Measurements from ENCODE around the gene RB1. TPM values are rescaled to one million over a fixed set of nuclear protein-coding genes. Genes with fewer than 3 reads are reported as not detected.

RB1 gene
- total and polyA plus RNA-seq, 2 experiments from 2014 or later: 19.5 to 22.3 TPM

- peaks cover 3% of the 10 kb centered on the region; the same call in 1 of the 3 replicates for H3K9me3 Mint-ChIP-seq
- H3F3A ChIP-seq (replicated peaks; ENCODE audit: low read depth): 0 out of 2 replicates have a peak, but pooled peaks cover 3% of the 10 kb centered on the region
- ATAC-seq: no peak
- H3K36me3 Mint-ChIP-seq (ENCODE audit: low read depth): no peaks in the 10 kb centered on the region
- 0 out of 2 replicates have a peak, but pooled peaks cover 6% of the 10 kb centered on the region for H3K9me2 ChIP-seq (ENCODE audit: insufficient read depth)
- TF ChIP-seq EZH2 (IDR thresholded peaks at IDR 0.05; ENCODE audit: low read depth, unreplicated experiment) (no peak), REST (IDR thresholded peaks at IDR 0.05; ENCODE audit: unreplicated experiment) (no peak), ETS1 (IDR thresholded peaks at IDR 0.05) (no peak), STAT1 (IDR thresholded peaks at IDR 0.05; ENCODE audit: unreplicated experiment) (no peak), JUNB (IDR thresholded peaks at IDR 0.05; ENCODE audit: unreplicated experiment) (no peak), ZNF114 (CRISPR knock-in tag; IDR thresholded peaks at IDR 0.05) (no peak), CTCF (conservative IDR thresholded peaks at IDR 0.05; ENCODE audit: low read depth in 2 of 2) (no peak), NANOG (IDR thresholded peaks at IDR 0.05; ENCODE audit: borderline replicate concordance) (no peak), CREB1 (CRISPR knock-in tag; IDR thresholded peaks at IDR 0.05; ENCODE audit: low read depth) (no peak), ZNF331 (CRISPR knock-in tag; IDR thresholded peaks at IDR 0.05; ENCODE audit: low read depth) (no peak), ZNF462 (CRISPR knock-in tag; IDR thresholded peaks at IDR 0.05) (no peak), POLR2AphosphoS5 (IDR thresholded peaks at IDR 0.05; ENCODE audit: low read depth) (no peak), EZH2phosphoT487 (IDR thresholded peaks at IDR 0.05; ENCODE audit: unreplicated experiment) (no peak)
- no peak overlapping the region for H2AFZ ChIP-seq
- H3K27ac Mint-ChIP-seq: no peak overlapping the region
- peaks cover 11% of the 10 kb centered on the region for H3K4me1 ChIP-seq (ENCODE audit: insufficient read depth)
- H3K79me2 ChIP-seq (replicated peaks; ENCODE audit: insufficient read depth): peaks cover 45% of the 10 kb centered on the region
- H3K27me3 ChIP-seq (ENCODE audit: insufficient read depth): no peaks in the 10 kb centered on the region
- H4K20me1 ChIP-seq (replicated peaks; ENCODE audit: insufficient read depth): no peaks in the 10 kb centered on the region
- H3K4me1 Mint-ChIP-seq: peaks cover 13% of the 10 kb centered on the region
- H3K36me3 ChIP-seq (ENCODE audit: insufficient read depth): no peaks in the 10 kb centered on the region
- peaks cover 6% of the 10 kb centered on the region for H3K27me3 Mint-ChIP-seq (ENCODE audit: insufficient read depth, low read depth, poor library complexity)
- no peak overlapping the region for H3K4me3 ChIP-seq
- no peak overlapping the region; the same call in 2 of the 3 replicates for H3K4me3 Mint-ChIP-seq
- no peak overlapping the region for H3K4me2 ChIP-seq
- H3K27ac ChIP-seq (ENCODE audit: low read depth): no peak overlapping the region
- no peak for DNase-seq (ENCODE audit: low spot score)
Measured at GRCh38 chr13:48530833-48531232, 227.3 kb downstream of the RB1 start.

Measured in GM23338 (cell line).